ENCODE measurements around the gene GPAM. TPM values are rescaled to one million over a fixed set of nuclear protein-coding genes. Genes with fewer than 3 reads are reported as not detected.

Gene GPAM
- total RNA-seq, 1 donor from 2014 or later: 6.9 TPM

GRCh38 chr10:112131346-112131745 lies 52.2 kb downstream of the GPAM start:
- no peak overlapping the region for H3K4me3 ChIP-seq
- no peak overlapping the region for H3K27ac ChIP-seq
- TF ChIP-seq POLR2A (IDR thresholded peaks at IDR 0.05) (no peak), CTCF (IDR thresholded peaks at IDR 0.05) (no peak), POLR2AphosphoS5 (IDR thresholded peaks at IDR 0.05; ENCODE audit: insufficient read depth in 1 of 2, low read depth in 1 of 2) (no peak)
- H3K4me1 ChIP-seq: peaks cover 13% of the 10 kb centered on the region
- no peaks in the 10 kb centered on the region for H3K27me3 ChIP-seq
- intact Hi-C loops (cut with DNase I): no loop called here
- DNase-seq (ENCODE audit: extremely low spot score in 2 of 2): no peak
- no peaks in the 10 kb centered on the region for H3K9me3 ChIP-seq
- H3K36me3 ChIP-seq: no peaks in the 10 kb centered on the region

- Histone ChIP-seq H3K27ac (no peak overlapping the region), H3K9me3 (no peaks in the 10 kb centered on the region), H3K36me3 (no peaks in the 10 kb centered on the region), H3K4me1 (peaks cover 9% of the 10 kb centered on the region), H3K27me3 (no peaks in the 10 kb centered on the region), H3K4me3 (no peak overlapping the region)
- TF ChIP-seq CTCF (IDR thresholded peaks at IDR 0.05): no peak
- no peak for TF ChIP-seq POLR2AphosphoS5 (IDR thresholded peaks at IDR 0.05; ENCODE audit: insufficient read depth in 1 of 2, low read depth in 1 of 2)
- no peak for TF ChIP-seq POLR2A (IDR thresholded peaks at IDR 0.05)
- no peak for DNase-seq (ENCODE audit: extremely low spot score in 2 of 2)
- intact Hi-C loops (cut with DNase I): no loop called here
These were observed 56.7 kb downstream of the GPAM start for GRCh38 chr10:112126901-112127300.

GRCh38 chr10:112126172-112126571 lies 57.4 kb downstream of the GPAM start:
- Histone ChIP-seq H3K27me3 (no peaks in the 10 kb centered on the region), H3K9me3 (no peaks in the 10 kb centered on the region), H3K27ac (no peak overlapping the region), H3K36me3 (no peaks in the 10 kb centered on the region), H3K4me3 (no peak overlapping the region), H3K4me1 (peaks cover 1% of the 10 kb centered on the region)
- TF ChIP-seq CTCF (IDR thresholded peaks at IDR 0.05) (no peak), POLR2AphosphoS5 (IDR thresholded peaks at IDR 0.05; ENCODE audit: insufficient read depth in 1 of 2, low read depth in 1 of 2) (no peak), POLR2A (IDR thresholded peaks at IDR 0.05) (no peak)
- intact Hi-C loops (cut with DNase I): no loop called here
- DNase-seq (ENCODE audit: extremely low spot score in 2 of 2): no peak

- DNase-seq (ENCODE audit: extremely low spot score in 2 of 2): no peak
- Histone ChIP-seq H3K9me3 (no peaks in the 10 kb centered on the region), H3K27ac (no peak overlapping the region), H3K36me3 (no peaks in the 10 kb centered on the region), H3K4me1 (no peaks in the 10 kb centered on the region), H3K4me3 (no peak overlapping the region), H3K27me3 (no peaks in the 10 kb centered on the region)
- intact Hi-C loops (cut with DNase I): no loop called here
- TF ChIP-seq POLR2AphosphoS5 (IDR thresholded peaks at IDR 0.05; ENCODE audit: insufficient read depth in 1 of 2, low read depth in 1 of 2) (no peak), CTCF (IDR thresholded peaks at IDR 0.05) (no peak), POLR2A (IDR thresholded peaks at IDR 0.05) (no peak)
These were observed 58.7 kb downstream of the GPAM start for GRCh38 chr10:112124866-112125265.

GRCh38 chr10:112122827-112123226 lies 60.7 kb downstream of the GPAM start:
- TF ChIP-seq CTCF (IDR thresholded peaks at IDR 0.05) (no peak), POLR2A (IDR thresholded peaks at IDR 0.05) (no peak), POLR2AphosphoS5 (IDR thresholded peaks at IDR 0.05; ENCODE audit: insufficient read depth in 1 of 2, low read depth in 1 of 2) (no peak)
- DNase-seq (ENCODE audit: extremely low spot score in 2 of 2): no peak
- intact Hi-C loops (cut with DNase I): no loop called here
- no peaks in the 10 kb centered on the region for H3K27me3 ChIP-seq
- no peaks in the 10 kb centered on the region for H3K9me3 ChIP-seq
- H3K36me3 ChIP-seq: no peaks in the 10 kb centered on the region
- no peak overlapping the region for H3K4me3 ChIP-seq
- H3K4me1 ChIP-seq: no peaks in the 10 kb centered on the region
- no peak overlapping the region for H3K27ac ChIP-seq

Data from vagina (tissue), 2 donors.